Mesothelial cell of epicardium (in vitro differentiated cells): ENCODE measurements around the gene SMYD1. TPM values are rescaled to one million over a fixed set of nuclear protein-coding genes. Genes with fewer than 3 reads are reported as not detected.

Experiments used
- DNase-seq, 2 experiments: peaks; one replicate each; pipeline ENCODE4 v3.0.0; 2021; ENCODE audit warnings: low spot score in 2 of 2; ENCODE audit not compliant: unreplicated experiment in 2 of 2
- H3K27ac Mint-ChIP-seq: 2 replicates; pipeline ENCODE4 v1.8.0; 2021; ENCODE audit warnings: mixed read lengths
- H3K27me3 Mint-ChIP-seq: 2 replicates; pipeline ENCODE4 v1.8.0; 2021; ENCODE audit warnings: low read depth, mixed read lengths
- H3K36me3 Mint-ChIP-seq: 2 replicates; pipeline ENCODE4 v1.8.0; 2021; ENCODE audit warnings: mixed read lengths
- H3K4me1 Mint-ChIP-seq: 2 replicates; pipeline ENCODE4 v1.8.0; 2021; ENCODE audit warnings: mixed read lengths
- H3K4me3 Mint-ChIP-seq: 2 replicates; pipeline ENCODE4 v1.8.0; 2021; ENCODE audit warnings: mild to moderate bottlenecking, moderate library complexity, mixed read lengths
- H3K9me3 Mint-ChIP-seq: 2 replicates; pipeline ENCODE4 v1.8.0; 2021; ENCODE audit warnings: mixed read lengths
- CTCF ChIP-seq: fragments of 200-600 bp; sonication (generic); IDR thresholded peaks from one replicate; pipeline ENCODE4 v1.5.0; 2021; ENCODE audit warnings: antibody characterized with exemption; ENCODE audit not compliant: unreplicated experiment
- total RNA-seq: library from RNA; stranded (reverse); gene quantifications from 3 replicates; pipeline ENCODE4 v1.2.1, GENCODE V29; 2021

Gene SMYD1
- total RNA-seq, 1 donor from 2014 or later, result not detected

GRCh38 chr2:88027697-88028389, 39.8 kb upstream of the SMYD1 start:
- Mint-ChIP-seq H3K27ac (no peak overlapping the region), H3K36me3 (peaks cover 30% of the 10 kb centered on the region), H3K4me1 (no peaks in the 10 kb centered on the region), H3K9me3 (no peaks in the 10 kb centered on the region), H3K4me3 (no peak overlapping the region), H3K27me3 (no peaks in the 10 kb centered on the region)
- no peak for DNase-seq
- TF ChIP-seq CTCF, result no peak

DNA sequence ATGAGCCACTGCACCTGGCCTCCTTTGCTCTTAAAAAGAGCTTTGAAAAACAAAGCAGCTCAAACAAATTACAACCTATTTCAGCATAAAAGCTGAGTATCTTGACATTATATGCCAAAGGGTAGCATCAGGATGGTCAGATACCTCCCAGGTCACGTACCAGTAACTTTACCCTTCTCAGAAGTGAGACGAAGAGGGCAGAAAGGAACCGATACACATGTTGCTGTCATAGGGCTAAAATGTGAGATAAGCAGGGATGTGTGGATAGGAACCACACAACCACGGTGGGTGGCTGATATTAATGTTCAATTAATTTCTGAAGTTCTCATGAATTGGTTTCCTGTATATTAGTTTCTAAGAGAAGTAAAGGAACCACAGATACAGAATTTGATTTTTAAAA, 38.7 kb upstream of the SMYD1 start:
- DNase-seq, result no peak
- no peak overlapping the region for H3K27ac Mint-ChIP-seq
- H3K27me3 Mint-ChIP-seq, result no peaks in the 10 kb centered on the region
- H3K36me3 Mint-ChIP-seq, result peaks cover 36% of the 10 kb centered on the region
- H3K4me1 Mint-ChIP-seq, result no peaks in the 10 kb centered on the region
- no peak for TF ChIP-seq CTCF
- H3K9me3 Mint-ChIP-seq, result no peaks in the 10 kb centered on the region
- H3K4me3 Mint-ChIP-seq, result no peak overlapping the region

DNA sequence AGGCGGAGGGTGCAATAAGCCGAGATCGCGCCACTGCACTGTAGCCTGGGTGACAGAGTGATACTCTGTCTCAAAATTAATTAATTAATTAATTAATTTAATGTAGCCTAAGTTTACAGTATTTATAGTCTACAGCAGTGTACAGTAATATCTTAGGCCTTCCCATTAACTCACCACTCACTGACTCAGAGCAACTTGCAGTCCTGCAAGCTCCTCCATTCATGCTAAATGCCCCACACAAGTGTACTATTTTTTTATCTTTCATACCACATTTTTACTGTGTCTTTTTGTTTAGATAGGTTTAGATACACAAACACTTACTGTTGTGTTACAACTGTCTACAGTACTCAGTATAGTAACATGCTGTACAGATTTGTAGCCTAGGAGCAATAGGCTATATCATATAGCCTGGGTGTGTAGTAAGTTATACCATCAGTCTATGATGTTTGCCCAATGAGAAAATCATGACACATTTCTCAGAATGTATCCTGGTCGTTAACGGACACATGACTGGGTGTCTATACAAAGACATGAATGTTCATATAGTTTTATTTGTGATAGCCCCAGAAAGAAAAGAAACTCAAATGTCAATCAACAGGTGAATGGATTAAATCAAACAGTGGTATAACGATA, 35.4 kb upstream of the SMYD1 start:
- Mint-ChIP-seq H3K27me3 (no peaks in the 10 kb centered on the region), H3K27ac (no peak overlapping the region), H3K4me1 (no peaks in the 10 kb centered on the region), H3K36me3 (peaks cover 35% of the 10 kb centered on the region), H3K4me3 (no peak overlapping the region), H3K9me3 (no peaks in the 10 kb centered on the region)
- TF ChIP-seq CTCF, result no peak
- DNase-seq, result no peak

GRCh38 chr2:88036182-88036581, 31.4 kb upstream of the SMYD1 start:
- Mint-ChIP-seq H3K4me3 (no peak overlapping the region), H3K4me1 (peaks cover 6% of the 10 kb centered on the region), H3K9me3 (no peaks in the 10 kb centered on the region), H3K27ac (no peak overlapping the region), H3K27me3 (no peaks in the 10 kb centered on the region), H3K36me3 (peaks cover 21% of the 10 kb centered on the region)
- DNase-seq, result no peak
- TF ChIP-seq CTCF, result no peak

DNA sequence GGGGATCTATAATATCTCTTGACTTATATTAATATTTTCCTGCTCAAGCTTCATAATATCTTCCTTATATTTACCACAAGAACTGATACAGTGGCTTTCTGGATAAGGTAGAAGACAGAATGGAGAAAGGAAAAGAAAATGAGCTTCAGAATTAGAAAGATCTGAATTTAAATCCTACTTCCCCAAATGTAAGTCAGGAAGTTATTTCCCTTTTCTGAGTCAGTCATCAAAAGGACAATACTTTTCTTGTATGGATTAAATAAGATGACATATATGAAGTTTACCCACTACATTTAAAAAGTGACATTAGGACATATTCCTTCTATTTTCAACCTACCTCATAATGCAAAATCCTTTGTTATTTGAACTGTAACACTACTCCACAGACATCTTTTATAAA, 31.0 kb upstream of the SMYD1 start:
- H3K27me3 Mint-ChIP-seq, result no peaks in the 10 kb centered on the region
- peaks cover 6% of the 10 kb centered on the region for H3K4me1 Mint-ChIP-seq
- no peak overlapping the region for H3K27ac Mint-ChIP-seq
- peaks cover 21% of the 10 kb centered on the region for H3K36me3 Mint-ChIP-seq
- DNase-seq, result no peak
- no peaks in the 10 kb centered on the region for H3K9me3 Mint-ChIP-seq
- TF ChIP-seq CTCF, result no peak
- H3K4me3 Mint-ChIP-seq, result no peak overlapping the region
